Fibroblast of skin of abdomen (primary cell): ENCODE measurements around the gene SCAMP4.
A peak's percentile ranks its signal among the peaks of the same experiment; 100 is the strongest.

Experiments used
- DNase-seq: peaks from one replicate; pipeline ENCODE4 v3.0.0-alpha.2; 2013

Gene SCAMP4

GRCh38 chr19:1913781-1914577 lies 8.8 kb downstream of the SCAMP4 start:
- no peak for DNase-seq

GRCh38 chr19:1914826-1915341 lies 9.7 kb downstream of the SCAMP4 start:
- no peak for DNase-seq

GRCh38 chr19:1917146-1917545 lies 11.9 kb downstream of the SCAMP4 start:
- DNase-seq: no peak

GRCh38 chr19:1917926-1918325 lies 12.7 kb downstream of the SCAMP4 start:
- DNase-seq: no peak

- DNase-seq: no peak
Observed at GRCh38 chr19:1918975-1919374, 13.8 kb downstream of the SCAMP4 start.

- no peak for DNase-seq
Observed at GRCh38 chr19:1920644-1921043, 15.4 kb downstream of the SCAMP4 start.

GRCh38 chr19:1921326-1921725 lies 16.1 kb downstream of the SCAMP4 start:
- no peak for DNase-seq

- DNase-seq: no peak
Observed at GRCh38 chr19:1921825-1922224, 16.6 kb downstream of the SCAMP4 start.

DNA sequence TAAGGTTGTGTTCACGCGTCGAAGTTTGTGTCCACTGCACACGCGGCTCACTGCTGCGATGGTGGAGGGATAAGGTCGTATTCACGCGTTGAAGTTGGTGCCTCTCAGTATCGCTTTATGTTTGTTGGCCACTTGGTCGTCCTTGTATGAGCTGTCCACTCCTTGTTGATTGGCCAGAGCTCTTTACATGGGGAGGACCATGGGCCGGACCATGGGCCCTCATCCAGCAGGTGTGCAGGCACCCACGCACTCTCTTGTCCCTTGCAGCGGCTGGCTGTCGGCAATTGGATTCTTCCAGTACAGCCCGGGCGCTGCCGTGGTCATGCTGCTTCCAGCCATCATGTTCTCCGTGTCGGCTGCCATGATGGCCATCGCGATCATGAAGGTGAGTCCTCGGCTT lies 17.6 kb downstream of the SCAMP4 start:
- DNase-seq: no peak

GRCh38 chr19:1923319-1923718 lies 18.1 kb downstream of the SCAMP4 start:
- no peak for DNase-seq

- DNase-seq: no peak
Observed at GRCh38 chr19:1924320-1924961, 19.2 kb downstream of the SCAMP4 start.

DNA sequence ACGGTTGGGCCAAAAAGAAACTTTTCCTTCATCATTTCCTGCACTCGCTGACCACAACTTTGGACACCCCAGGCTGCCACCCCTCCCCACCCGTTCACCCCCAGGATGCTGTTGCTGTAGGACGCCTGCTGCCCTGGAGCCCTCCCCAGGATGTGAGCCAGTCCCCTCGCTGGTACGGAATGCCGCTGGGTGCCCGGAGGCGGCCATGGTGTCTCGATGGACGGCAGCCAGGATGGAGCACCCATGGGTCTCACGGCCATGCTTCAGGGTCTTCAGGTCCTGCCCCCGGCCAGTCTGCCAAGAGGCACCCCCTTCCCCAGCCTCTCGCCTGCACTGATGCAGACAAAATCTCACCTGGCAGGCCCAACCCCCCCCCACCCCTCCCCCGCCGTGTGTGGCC lies 20.3 kb downstream of the SCAMP4 start:
- DNase-seq: no peak

- peak; percentile 64 for DNase-seq
Observed at GRCh38 chr19:1929021-1929742, 24.0 kb downstream of the SCAMP4 start.

GRCh38 chr19:1931445-1931844 lies 26.2 kb downstream of the SCAMP4 start:
- DNase-seq: no peak

GRCh38 chr19:1932395-1932794 lies 27.2 kb downstream of the SCAMP4 start:
- no peak for DNase-seq

DNA sequence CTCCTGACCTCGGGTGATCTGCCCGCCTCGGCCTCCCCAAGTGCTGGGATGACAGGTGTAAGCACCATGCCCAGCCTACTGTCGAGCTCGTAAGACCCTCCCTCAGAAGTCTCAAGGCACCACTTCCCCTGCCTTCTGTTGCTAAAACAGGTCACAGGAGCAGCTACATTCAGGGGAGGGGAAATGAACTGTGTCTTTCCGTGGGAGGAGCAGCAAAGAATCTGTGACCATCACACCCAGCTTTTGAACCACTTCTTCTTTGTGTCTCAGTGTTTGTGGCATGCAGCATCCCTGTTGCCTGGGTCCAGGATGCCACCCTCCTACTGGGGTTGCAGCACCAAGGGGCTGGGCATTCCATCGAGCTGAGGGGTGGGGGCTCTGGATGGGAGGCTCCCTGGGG lies 28.0 kb downstream of the SCAMP4 start:
- DNase-seq: no peak

DNA sequence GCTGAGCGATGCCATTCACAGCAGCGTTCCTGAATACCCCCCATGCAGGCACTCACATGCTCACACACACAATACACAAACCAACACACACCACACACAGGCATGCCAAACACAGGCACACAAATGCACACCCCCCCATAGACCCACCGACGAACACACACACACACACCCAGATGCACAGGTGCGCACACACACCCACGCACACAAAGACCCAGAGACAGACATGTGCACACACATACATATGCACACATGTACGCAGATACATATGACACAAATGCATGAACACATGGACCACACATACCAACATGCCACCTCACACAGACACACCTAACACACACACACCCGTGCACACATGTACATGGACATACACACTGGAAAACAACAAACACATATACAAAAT lies 28.7 kb downstream of the SCAMP4 start:
- no peak for DNase-seq

DNA sequence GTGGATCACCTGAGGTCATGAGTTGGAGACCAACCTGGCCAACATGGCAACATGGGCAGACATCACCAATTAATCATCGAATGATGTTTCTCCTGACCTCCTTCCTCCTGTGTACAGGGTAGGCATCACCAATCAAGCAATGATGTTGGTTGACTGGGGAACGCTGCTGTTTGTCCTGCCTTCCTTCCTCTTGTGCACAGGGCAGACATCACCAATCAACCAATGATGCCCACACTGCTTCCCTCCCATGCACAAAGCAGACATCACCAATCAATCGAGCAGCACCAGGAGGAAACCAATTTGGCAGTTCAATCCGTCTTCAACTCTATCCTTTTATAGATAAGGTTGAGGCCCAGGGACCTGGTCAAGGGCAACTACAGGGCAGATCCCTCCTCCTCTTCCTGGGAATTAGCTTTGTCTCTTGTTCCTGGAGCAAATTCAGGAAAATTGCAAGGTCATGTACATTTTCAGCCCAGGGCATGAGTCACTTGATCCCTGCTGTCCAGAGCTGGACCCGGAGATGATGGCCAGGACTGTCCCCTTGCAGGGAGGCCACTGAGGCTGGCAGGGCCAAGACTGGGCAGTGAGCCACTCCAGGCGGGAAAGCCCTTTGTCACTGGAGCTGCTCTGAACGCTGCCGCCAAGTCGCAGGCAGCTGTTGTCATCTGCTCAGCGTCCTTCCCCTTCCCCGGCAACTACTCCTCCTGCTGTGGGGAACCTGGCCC lies 30.4 kb downstream of the SCAMP4 start:
- DNase-seq: peak; percentile 14

DNA sequence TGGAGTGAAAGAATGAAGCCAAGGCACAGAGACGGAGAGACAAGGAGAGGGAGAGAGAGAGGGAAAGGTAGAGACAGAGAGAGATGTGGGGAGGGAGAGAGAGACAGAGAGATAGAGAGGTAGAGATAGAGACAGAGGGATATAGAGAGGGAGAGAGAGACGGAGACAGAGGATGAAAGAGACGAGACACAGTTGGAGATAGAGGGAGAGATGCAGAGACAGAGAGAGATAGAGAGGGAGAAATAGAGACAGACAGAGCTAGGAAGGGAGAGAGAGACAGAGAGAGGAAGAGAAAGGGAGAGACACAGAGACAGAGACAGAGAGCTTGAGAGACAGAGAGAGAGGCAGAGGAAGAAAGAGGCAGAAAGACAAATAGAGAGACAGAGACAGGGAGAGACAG lies 31.2 kb downstream of the SCAMP4 start:
- DNase-seq: no peak

DNA sequence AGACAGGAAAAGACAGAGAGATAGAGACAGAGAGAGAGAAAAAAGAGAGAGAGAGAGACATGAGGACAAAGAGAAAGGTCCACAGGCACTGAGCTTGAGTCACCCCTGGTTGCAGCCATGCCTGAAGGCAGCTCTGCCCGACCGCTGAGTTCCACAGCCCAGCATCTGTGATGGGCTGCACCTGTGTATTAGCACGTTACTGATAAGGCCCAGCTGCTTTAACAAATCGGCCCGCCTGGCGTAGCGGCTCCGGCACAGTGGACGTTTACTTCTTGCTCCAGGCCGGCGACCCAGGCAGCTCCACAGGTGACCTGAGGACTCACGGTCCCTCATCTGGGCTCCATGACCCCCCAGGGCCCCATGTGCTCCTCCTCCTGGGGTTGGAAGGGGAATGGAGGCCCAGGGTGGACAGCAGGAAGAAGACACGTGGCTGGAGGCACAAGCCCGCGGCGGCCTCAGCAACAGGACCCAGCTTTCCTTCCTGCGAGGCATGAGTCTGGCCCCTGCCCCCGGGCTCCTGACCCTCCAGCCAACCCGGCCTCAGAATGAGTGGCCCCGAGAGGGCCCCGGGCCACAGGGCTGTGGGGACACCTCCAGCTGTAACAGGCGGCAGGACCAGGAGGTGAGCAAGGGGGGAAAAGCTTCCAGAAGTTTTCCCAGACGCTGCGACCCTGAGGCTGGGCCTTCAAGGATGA lies 31.9 kb downstream of the SCAMP4 start:
- DNase-seq: no peak

DNA sequence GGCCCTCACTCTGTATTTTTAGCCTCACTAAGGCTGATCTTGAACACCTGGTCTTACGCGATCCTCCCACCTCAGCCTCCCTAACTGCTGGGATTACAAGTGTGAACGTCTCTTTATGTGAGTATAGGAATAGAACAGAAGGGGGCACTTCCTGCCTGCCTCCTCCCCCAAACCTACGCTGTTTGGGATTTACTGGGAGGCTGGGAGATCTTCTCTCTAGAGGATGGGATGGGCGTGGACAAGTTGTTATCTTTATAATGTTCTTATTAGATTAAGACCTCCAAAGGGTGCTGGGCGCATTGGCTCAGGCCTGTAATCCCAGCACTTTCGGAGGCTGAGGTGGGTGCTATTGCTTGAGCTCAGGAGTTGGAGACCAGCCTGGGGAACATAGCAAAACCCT lies 32.9 kb downstream of the SCAMP4 start:
- DNase-seq: no peak
